ENCODE measurements around the gene CDK15. TPM values are rescaled to one million over a fixed set of nuclear protein-coding genes. Genes with fewer than 3 reads are reported as not detected.
A peak's percentile ranks its signal among the peaks of the same experiment; 100 is the strongest.

CDK15 gene
- total RNA-seq, 4 donors from 2014 or later, result 0.11 to 0.29 TPM; not detected in 2

GRCh38 chr2:201882353-201883090, 76.2 kb downstream of the CDK15 start:
- no peaks in the 10 kb centered on the region for H3K9me3 ChIP-seq
- H3K27me3 ChIP-seq, result no peaks in the 10 kb centered on the region
- no peak for TF ChIP-seq POLR2A (IDR thresholded peaks at IDR 0.05)
- TF ChIP-seq, protein P1, sequence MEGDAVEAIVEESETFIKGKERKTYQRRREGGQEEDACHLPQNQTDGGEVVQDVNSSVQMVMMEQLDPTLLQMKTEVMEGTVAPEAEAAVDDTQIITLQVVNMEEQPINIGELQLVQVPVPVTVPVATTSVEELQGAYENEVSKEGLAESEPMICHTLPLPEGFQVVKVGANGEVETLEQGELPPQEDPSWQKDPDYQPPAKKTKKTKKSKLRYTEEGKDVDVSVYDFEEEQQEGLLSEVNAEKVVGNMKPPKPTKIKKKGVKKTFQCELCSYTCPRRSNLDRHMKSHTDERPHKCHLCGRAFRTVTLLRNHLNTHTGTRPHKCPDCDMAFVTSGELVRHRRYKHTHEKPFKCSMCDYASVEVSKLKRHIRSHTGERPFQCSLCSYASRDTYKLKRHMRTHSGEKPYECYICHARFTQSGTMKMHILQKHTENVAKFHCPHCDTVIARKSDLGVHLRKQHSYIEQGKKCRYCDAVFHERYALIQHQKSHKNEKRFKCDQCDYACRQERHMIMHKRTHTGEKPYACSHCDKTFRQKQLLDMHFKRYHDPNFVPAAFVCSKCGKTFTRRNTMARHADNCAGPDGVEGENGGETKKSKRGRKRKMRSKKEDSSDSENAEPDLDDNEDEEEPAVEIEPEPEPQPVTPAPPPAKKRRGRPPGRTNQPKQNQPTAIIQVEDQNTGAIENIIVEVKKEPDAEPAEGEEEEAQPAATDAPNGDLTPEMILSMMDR (IDR thresholded peaks at IDR 0.05 in 4 of 5, conservative IDR thresholded peaks at IDR 0.05 in 1 of 5), result no peak
- H3K27ac ChIP-seq, result peak overlapping the region; percentile 82 to 90 (median 84)
- DNase-seq, result no peak
- peaks cover 28 to 43% of the 10 kb centered on the region in 2 donors for H3K4me1 ChIP-seq
- intact Hi-C loops (cut with DNase I; ENCODE audit: low total_unique reads), result loop anchor here (5.0 kb wide), 1 partner anchor 150 kb away; the partner anchor contains the start of gene FZD7
- peak overlapping the region in 1 of 4 donors; percentile 4 for H3K4me3 ChIP-seq
- H3K36me3 ChIP-seq, result no peaks in the 10 kb centered on the region
- in situ Hi-C loops (cut with MboI; ENCODE audit: low sequenced_read_pairs in 4 of 4), result loop anchor here in 1 of 4 donors (10.0 kb wide), 1 partner anchor 152 kb away; the partner anchor contains the start of gene FZD7
- ATAC-seq, result no peak

DNA sequence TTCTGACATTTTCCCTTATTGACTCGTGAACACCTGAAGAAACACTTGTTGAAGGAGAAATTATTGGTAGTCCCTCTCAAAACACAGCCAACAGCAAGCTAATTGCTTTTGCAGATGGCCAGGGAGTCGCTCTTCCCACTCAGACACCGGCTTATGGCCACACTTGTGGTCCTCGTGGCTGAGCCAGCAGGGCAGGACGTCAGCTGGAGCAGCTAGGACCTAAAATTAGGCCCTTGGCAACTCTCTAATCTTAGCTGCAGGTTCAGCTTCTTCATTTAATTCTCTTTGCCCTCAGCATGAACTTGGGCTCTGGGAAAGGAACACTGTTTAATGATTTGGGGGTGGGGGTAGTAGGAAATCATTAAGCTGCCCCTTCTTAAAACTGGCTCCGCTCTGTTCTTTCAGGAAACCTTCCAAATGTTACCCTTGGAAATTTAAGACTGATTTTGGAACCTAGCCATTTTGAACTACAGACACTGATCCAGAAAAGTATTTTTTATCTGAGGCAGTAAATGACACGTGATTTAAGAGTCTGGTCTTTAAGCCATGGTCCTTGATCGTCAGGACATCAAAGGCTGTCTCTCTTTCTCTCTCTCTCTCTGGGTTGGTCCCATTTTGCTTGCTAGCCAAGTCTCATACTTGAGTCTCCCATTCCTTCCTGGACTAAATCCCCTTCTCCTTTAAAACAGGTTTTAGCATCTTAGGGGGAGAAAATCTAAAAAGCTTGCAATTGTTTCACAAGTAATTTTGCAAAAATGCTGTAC, 77.5 kb downstream of the CDK15 start:
- H3K27ac ChIP-seq, result peak overlapping the region; percentile 82 to 90 (median 84)
- DNase-seq, result peak; percentile 63 to 85
- ATAC-seq, result peak; percentile 96 to 97

GRCh38 chr2:201886504-201886903, 80.2 kb downstream of the CDK15 start:
- Histone ChIP-seq H3K36me3 (no peaks in the 10 kb centered on the region), H3K27ac (peak overlapping the region in 1 of 4 donors; percentile 25), H3K4me1 (peaks cover 34 to 40% of the 10 kb centered on the region in 2 donors), H3K4me3 (no peak overlapping the region), H3K9me3 (no peaks in the 10 kb centered on the region), H3K27me3 (no peaks in the 10 kb centered on the region)
- intact Hi-C loops (cut with DNase I; ENCODE audit: low total_unique reads) (no loop called here), in situ Hi-C loops (cut with MboI; ENCODE audit: low sequenced_read_pairs in 4 of 4) (loop anchor here in 1 of 4 donors (10.0 kb wide), 1 partner anchor 148 kb away; the partner anchor contains the start of gene FZD7)
- ATAC-seq, result no peak
- no peak for DNase-seq
- TF ChIP-seq POLR2A (IDR thresholded peaks at IDR 0.05), result no peak
- TF ChIP-seq, protein P1 (IDR thresholded peaks at IDR 0.05 in 4 of 5, conservative IDR thresholded peaks at IDR 0.05 in 1 of 5), result no peak

More for the DNA sequence above, 77.5 kb downstream of the CDK15 start:
- in situ Hi-C loops (cut with MboI; ENCODE audit: low sequenced_read_pairs in 4 of 4), result loop anchor here in 1 of 4 donors (10.0 kb wide), 1 partner anchor 151 kb away; the partner anchor contains the start of gene FZD7
- no peaks in the 10 kb centered on the region for H3K27me3 ChIP-seq
- H3K9me3 ChIP-seq, result no peaks in the 10 kb centered on the region
- peaks cover 28 to 52% of the 10 kb centered on the region in 2 donors for H3K4me1 ChIP-seq
- H3K4me3 ChIP-seq, result peak overlapping the region in 2 of 4 donors; percentile 3 to 16
- intact Hi-C loops (cut with DNase I; ENCODE audit: low total_unique reads), result loop anchor here (5.0 kb wide), 1 partner anchor 149 kb away; the partner anchor contains the start of gene FZD7
- no peaks in the 10 kb centered on the region for H3K36me3 ChIP-seq
- peak in 1 of 2 donors; percentile 26 for TF ChIP-seq POLR2A (IDR thresholded peaks at IDR 0.05)
- TF ChIP-seq, protein P1 (IDR thresholded peaks at IDR 0.05 in 4 of 5, conservative IDR thresholded peaks at IDR 0.05 in 1 of 5), result no peak

- H3K27me3 ChIP-seq, result no peaks in the 10 kb centered on the region
- H3K4me3 ChIP-seq, result peak overlapping the region; percentile 8 to 49 (median 38)
- intact Hi-C loops (cut with DNase I; ENCODE audit: low total_unique reads) (no loop called here), in situ Hi-C loops (cut with MboI; ENCODE audit: low sequenced_read_pairs in 4 of 4) (loop anchor here in 1 of 4 donors (10.0 kb wide), 1 partner anchor 147 kb away; the partner anchor contains the start of gene FZD7)
- no peaks in the 10 kb centered on the region for H3K9me3 ChIP-seq
- peaks cover 22 to 31% of the 10 kb centered on the region in 2 donors for H3K4me1 ChIP-seq
- DNase-seq (no peak), ATAC-seq (no peak)
- H3K36me3 ChIP-seq, result no peaks in the 10 kb centered on the region
- peak overlapping the region; percentile 20 to 58 (median 38) for H3K27ac ChIP-seq
- TF ChIP-seq, protein P1 (IDR thresholded peaks at IDR 0.05 in 4 of 5, conservative IDR thresholded peaks at IDR 0.05 in 1 of 5), result no peak
- TF ChIP-seq POLR2A (IDR thresholded peaks at IDR 0.05), result no peak
Measured at GRCh38 chr2:201887773-201888425, 81.6 kb downstream of the CDK15 start.

All from gastrocnemius medialis (tissue), 4 donors.